ENCODE data around the gene CTDP1. TPM values are rescaled to one million over a fixed set of nuclear protein-coding genes. Genes with fewer than 3 reads are reported as not detected.

CTDP1 gene
- total RNA-seq, 1 donor from 2014 or later: 34.8 TPM

GRCh38 chr18:79775441-79776221 is 96.0 kb downstream of the CTDP1 start:
- H3K9me3 Mint-ChIP-seq (ENCODE audit: unreplicated experiment): peaks cover 22% of the 10 kb centered on the region
- no peak overlapping the region for H3K4me3 Mint-ChIP-seq (ENCODE audit: unreplicated experiment)
- no peak for DNase-seq
- H3K4me1 Mint-ChIP-seq (ENCODE audit: low read depth, unreplicated experiment): no peaks in the 10 kb centered on the region
- peaks cover 7% of the 10 kb centered on the region for H3K36me3 Mint-ChIP-seq (ENCODE audit: unreplicated experiment)
- TF ChIP-seq CTCF (IDR thresholded peaks at IDR 0.05; ENCODE audit: partially characterized antibody, unreplicated experiment): no peak
- no peak overlapping the region for H3K27ac Mint-ChIP-seq (ENCODE audit: unreplicated experiment)
- peaks cover 12% of the 10 kb centered on the region for H3K27me3 Mint-ChIP-seq (ENCODE audit: unreplicated experiment)

- no peak overlapping the region for H3K4me3 Mint-ChIP-seq (ENCODE audit: unreplicated experiment)
- no peak for TF ChIP-seq CTCF (IDR thresholded peaks at IDR 0.05; ENCODE audit: partially characterized antibody, unreplicated experiment)
- H3K27ac Mint-ChIP-seq (ENCODE audit: unreplicated experiment): no peak overlapping the region
- H3K27me3 Mint-ChIP-seq (ENCODE audit: unreplicated experiment): peaks cover 12% of the 10 kb centered on the region
- H3K36me3 Mint-ChIP-seq (ENCODE audit: unreplicated experiment): peaks cover 7% of the 10 kb centered on the region
- no peak for DNase-seq
- H3K4me1 Mint-ChIP-seq (ENCODE audit: low read depth, unreplicated experiment): no peaks in the 10 kb centered on the region
- H3K9me3 Mint-ChIP-seq (ENCODE audit: unreplicated experiment): peaks cover 22% of the 10 kb centered on the region
Measured at GRCh38 chr18:79776674-79777073, 97.1 kb downstream of the CTDP1 start.

GRCh38 chr18:79778291-79778791 is 98.7 kb downstream of the CTDP1 start:
- no peak for TF ChIP-seq CTCF (IDR thresholded peaks at IDR 0.05; ENCODE audit: partially characterized antibody, unreplicated experiment)
- Mint-ChIP-seq H3K27me3 (ENCODE audit: unreplicated experiment) (peaks cover 8% of the 10 kb centered on the region), H3K27ac (ENCODE audit: unreplicated experiment) (no peak overlapping the region), H3K4me1 (ENCODE audit: low read depth, unreplicated experiment) (no peaks in the 10 kb centered on the region), H3K36me3 (ENCODE audit: unreplicated experiment) (peaks cover 3% of the 10 kb centered on the region), H3K4me3 (ENCODE audit: unreplicated experiment) (no peak overlapping the region), H3K9me3 (ENCODE audit: unreplicated experiment) (peaks cover 13% of the 10 kb centered on the region)
- DNase-seq: no peak

GRCh38 chr18:79779021-79779699 is 99.6 kb downstream of the CTDP1 start:
- Mint-ChIP-seq H3K27ac (ENCODE audit: unreplicated experiment) (no peak overlapping the region), H3K36me3 (ENCODE audit: unreplicated experiment) (no peaks in the 10 kb centered on the region), H3K4me1 (ENCODE audit: low read depth, unreplicated experiment) (no peaks in the 10 kb centered on the region), H3K9me3 (ENCODE audit: unreplicated experiment) (peaks cover 8% of the 10 kb centered on the region), H3K4me3 (ENCODE audit: unreplicated experiment) (no peak overlapping the region), H3K27me3 (ENCODE audit: unreplicated experiment) (peaks cover 12% of the 10 kb centered on the region)
- DNase-seq: no peak
- no peak for TF ChIP-seq CTCF (IDR thresholded peaks at IDR 0.05; ENCODE audit: partially characterized antibody, unreplicated experiment)

All from glutamatergic neuron (in vitro differentiated cells).